Activated naive CD8-positive, alpha-beta T cell treated with anti-CD3 and anti-CD28 coated beads, Interleukin-2, amount 50 U/mL, for 24 hours (primary cell): ENCODE data around the gene ONECUT1.
"Not testable (repeated sequence)": the region's sequence is repeated elsewhere in the genome, so short reads cannot be mapped to it uniquely, and the experiment has no call there.

ENCODE experiments used
- ATAC-seq: fragments of 150-1000 bp; cut with Tn5 transposase; one replicate; pipeline ENCODE4 v1.10.0; 2021
- DNase-seq: peaks from one replicate; pipeline ENCODE4 v3.0.0; 2021
- H3K27ac Mint-ChIP-seq: one replicate; pipeline ENCODE4 v1.8.0; 2021; ENCODE audit warnings: mild to moderate bottlenecking, mixed read lengths
- H3K27me3 Mint-ChIP-seq: one replicate; pipeline ENCODE4 v1.8.0; 2021; ENCODE audit warnings: mixed read lengths
- H3K36me3 Mint-ChIP-seq: one replicate; pipeline ENCODE4 v1.8.0; 2021; ENCODE audit warnings: low read depth, mixed read lengths
- H3K4me1 Mint-ChIP-seq: one replicate; pipeline ENCODE4 v1.8.0; 2021; ENCODE audit warnings: mixed read lengths
- H3K4me3 Mint-ChIP-seq: one replicate; pipeline ENCODE4 v1.8.0; 2021; ENCODE audit warnings: mild to moderate bottlenecking, moderate library complexity, mixed read lengths
- H3K9me3 Mint-ChIP-seq: one replicate; pipeline ENCODE4 v1.8.0; 2021; ENCODE audit warnings: mixed read lengths

The ONECUT1 gene

GRCh38 chr15:52790169-52790708 lies at the start of gene ONECUT1:
TSS of gene ONECUT1 (minus strand) at chr15:52790336. CDS start at chr15:52789884, 452 bp downstream.
- no peaks in the 10 kb centered on the region for H3K36me3 Mint-ChIP-seq
- peaks cover 83% of the 10 kb centered on the region for H3K27me3 Mint-ChIP-seq
- peaks cover 14% of the 10 kb centered on the region for H3K4me1 Mint-ChIP-seq
- ATAC-seq (peak; percentile 45), DNase-seq (peak; percentile 66)
- peak within 1 kb of the TSS; percentile 55 for H3K4me3 Mint-ChIP-seq
- H3K9me3 Mint-ChIP-seq = no peaks in the 10 kb centered on the region
- no peak within 1 kb of the TSS for H3K27ac Mint-ChIP-seq

DNA sequence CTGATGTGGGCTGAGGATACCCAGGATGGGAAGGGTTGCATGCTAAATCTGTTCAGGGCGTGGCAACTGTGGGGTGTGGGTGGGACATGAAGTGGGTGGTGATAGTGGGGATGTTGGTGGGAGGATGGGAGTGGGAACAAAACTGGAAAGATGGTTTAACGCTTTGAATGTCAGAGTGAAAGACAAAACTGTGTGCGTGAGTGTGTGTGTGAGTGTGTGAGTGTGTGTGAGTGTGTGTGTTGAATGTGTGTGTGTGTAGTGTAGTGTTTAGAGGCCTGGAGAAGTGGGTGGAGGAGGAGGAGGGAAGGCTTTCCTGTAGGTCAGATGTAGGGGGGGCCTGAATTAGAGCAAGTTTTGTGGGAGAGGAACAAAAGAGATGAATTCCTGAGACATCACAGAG lies 44.2 kb upstream of the ONECUT1 start:
- no peak overlapping the region for H3K27ac Mint-ChIP-seq
- DNase-seq = no peak
- H3K36me3 Mint-ChIP-seq = no peaks in the 10 kb centered on the region
- peaks cover 18% of the 10 kb centered on the region for H3K27me3 Mint-ChIP-seq
- H3K4me1 Mint-ChIP-seq = no peaks in the 10 kb centered on the region
- no peaks in the 10 kb centered on the region for H3K9me3 Mint-ChIP-seq
- no peak overlapping the region for H3K4me3 Mint-ChIP-seq
- no peak for ATAC-seq

DNA sequence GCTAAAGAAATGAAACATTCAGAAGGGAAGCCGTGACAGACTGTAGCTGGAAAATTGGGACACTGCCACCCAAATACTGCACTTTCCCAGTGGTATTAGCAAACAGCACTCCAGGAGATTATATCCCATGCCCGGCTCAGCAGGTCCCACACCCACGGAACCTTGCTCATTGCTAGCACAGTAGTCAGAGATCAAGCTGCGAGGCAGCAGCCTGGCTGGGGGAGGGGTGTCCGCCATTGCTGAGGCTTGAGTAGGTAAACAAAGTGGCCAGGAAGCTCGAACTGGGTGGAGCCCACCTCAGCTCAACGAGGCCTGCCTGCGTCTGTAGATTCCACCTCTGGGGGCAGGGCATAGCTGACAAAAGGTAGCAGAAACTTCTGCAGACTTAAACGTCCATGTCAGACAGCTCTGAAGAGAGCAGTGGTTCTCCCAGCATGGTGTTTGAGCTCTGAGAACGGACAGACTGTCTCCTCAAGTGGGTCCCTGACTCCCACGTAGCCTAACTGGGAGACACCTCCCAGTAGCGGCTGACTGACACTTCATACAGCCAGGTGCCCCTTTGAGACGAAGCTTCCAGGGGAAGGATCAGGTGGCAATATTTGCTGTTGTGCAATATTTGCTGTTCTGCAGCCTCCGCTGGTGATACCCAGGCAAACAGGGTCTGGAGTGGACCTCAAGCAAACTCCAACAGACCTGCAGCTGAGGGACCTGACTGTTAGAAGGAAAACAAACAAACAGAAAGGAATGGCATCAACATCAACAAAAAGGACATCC lies 34.2 kb upstream of the ONECUT1 start:
- ATAC-seq, H3K27ac Mint-ChIP-seq, DNase-seq, H3K4me3 Mint-ChIP-seq, H3K9me3 Mint-ChIP-seq, H3K36me3 Mint-ChIP-seq, H3K4me1 Mint-ChIP-seq: not testable (repeated sequence)
- peaks cover 44% of the 10 kb centered on the region for H3K27me3 Mint-ChIP-seq

DNA sequence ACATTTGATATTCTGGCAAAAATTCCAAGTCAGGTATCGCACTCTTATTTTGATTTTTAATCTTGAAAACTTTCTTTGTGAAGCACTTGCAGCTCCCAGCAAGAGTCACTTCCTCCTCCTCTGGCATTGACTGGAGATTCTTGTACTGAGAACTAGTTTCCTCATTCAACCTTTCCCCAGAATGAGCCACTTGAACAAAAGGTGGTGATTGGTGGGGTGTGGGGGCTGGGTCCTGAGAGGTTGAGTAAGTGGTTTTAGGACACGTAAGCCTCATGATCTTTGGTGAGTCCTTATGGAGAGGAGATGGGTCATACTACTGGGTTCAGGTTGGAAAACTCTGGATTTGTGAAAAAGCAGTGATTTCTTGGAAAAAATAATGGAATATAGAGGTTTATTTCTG lies 32.3 kb upstream of the ONECUT1 start:
- no peaks in the 10 kb centered on the region for H3K9me3 Mint-ChIP-seq
- H3K27ac Mint-ChIP-seq = no peak overlapping the region
- no peak overlapping the region for H3K4me3 Mint-ChIP-seq
- H3K36me3 Mint-ChIP-seq = no peaks in the 10 kb centered on the region
- H3K4me1 Mint-ChIP-seq = no peaks in the 10 kb centered on the region
- peaks cover 59% of the 10 kb centered on the region for H3K27me3 Mint-ChIP-seq
- ATAC-seq (no peak), DNase-seq (no peak)

DNA sequence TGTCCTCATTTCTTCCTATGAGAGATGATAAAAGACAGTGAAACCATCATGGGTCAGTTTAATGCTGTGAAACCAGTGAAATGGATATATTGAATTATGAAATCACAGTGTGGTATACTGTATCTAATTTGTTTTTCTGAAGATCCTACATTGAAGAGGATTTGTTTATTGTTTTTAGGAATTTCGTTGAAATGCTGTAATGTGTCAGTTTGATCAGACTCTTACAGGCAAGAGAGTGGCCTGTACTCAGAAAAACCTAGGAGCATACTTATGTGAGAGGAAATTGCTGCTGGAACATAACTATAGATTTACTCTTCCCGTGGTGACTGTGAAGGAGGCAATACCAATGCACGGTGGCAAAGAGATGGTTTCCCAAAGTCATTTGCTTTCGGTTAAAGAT lies 29.1 kb upstream of the ONECUT1 start:
- Mint-ChIP-seq H3K27ac (no peak overlapping the region), H3K9me3 (peaks cover 4% of the 10 kb centered on the region), H3K36me3 (no peaks in the 10 kb centered on the region), H3K27me3 (peaks cover 57% of the 10 kb centered on the region), H3K4me1 (no peaks in the 10 kb centered on the region), H3K4me3 (no peak overlapping the region)
- ATAC-seq = no peak
- no peak for DNase-seq

DNA sequence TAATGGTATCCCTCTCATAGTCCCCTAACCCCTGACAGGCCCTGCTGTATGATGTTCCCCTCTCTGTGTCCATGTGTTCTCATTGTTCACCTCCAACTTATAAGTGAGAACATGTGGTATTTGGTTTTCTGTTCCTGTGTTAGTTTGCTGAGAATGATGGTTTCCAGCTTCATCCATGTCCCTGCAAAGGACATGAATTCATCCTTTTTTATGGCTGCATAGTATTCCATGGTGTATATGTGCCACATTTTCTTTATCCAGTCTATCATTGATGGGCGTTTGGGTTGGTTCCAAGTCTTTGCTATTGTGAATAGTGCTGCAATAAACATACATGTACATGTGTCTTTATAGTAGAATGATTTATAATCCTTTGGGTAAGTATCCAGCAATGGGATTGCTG lies 25.8 kb upstream of the ONECUT1 start:
- H3K36me3 Mint-ChIP-seq, H3K4me1 Mint-ChIP-seq, DNase-seq, H3K4me3 Mint-ChIP-seq, H3K27ac Mint-ChIP-seq, ATAC-seq, H3K9me3 Mint-ChIP-seq: not testable (repeated sequence)
- peaks cover 56% of the 10 kb centered on the region for H3K27me3 Mint-ChIP-seq

GRCh38 chr15:52808996-52809395 lies 18.9 kb upstream of the ONECUT1 start:
- Mint-ChIP-seq H3K4me3 (no peak overlapping the region), H3K36me3 (no peaks in the 10 kb centered on the region), H3K9me3 (no peaks in the 10 kb centered on the region), H3K27ac (no peak overlapping the region), H3K27me3 (peaks cover 51% of the 10 kb centered on the region), H3K4me1 (peaks cover 7% of the 10 kb centered on the region)
- no peak for ATAC-seq
- no peak for DNase-seq

- Mint-ChIP-seq H3K27me3 (peaks cover 50% of the 10 kb centered on the region), H3K36me3 (no peaks in the 10 kb centered on the region), H3K4me1 (peaks cover 9% of the 10 kb centered on the region), H3K27ac (no peak overlapping the region), H3K4me3 (no peak overlapping the region), H3K9me3 (no peaks in the 10 kb centered on the region)
- ATAC-seq (no peak), DNase-seq (no peak)
Measured at GRCh38 chr15:52808441-52808840, 18.3 kb upstream of the ONECUT1 start.

- Mint-ChIP-seq H3K4me1 (peaks cover 10% of the 10 kb centered on the region), H3K27me3 (peaks cover 67% of the 10 kb centered on the region), H3K27ac (no peak overlapping the region), H3K36me3 (no peaks in the 10 kb centered on the region), H3K9me3 (no peaks in the 10 kb centered on the region), H3K4me3 (no peak overlapping the region)
- ATAC-seq = no peak
- no peak for DNase-seq
Measured at GRCh38 chr15:52806284-52806655, 16.1 kb upstream of the ONECUT1 start.

DNA sequence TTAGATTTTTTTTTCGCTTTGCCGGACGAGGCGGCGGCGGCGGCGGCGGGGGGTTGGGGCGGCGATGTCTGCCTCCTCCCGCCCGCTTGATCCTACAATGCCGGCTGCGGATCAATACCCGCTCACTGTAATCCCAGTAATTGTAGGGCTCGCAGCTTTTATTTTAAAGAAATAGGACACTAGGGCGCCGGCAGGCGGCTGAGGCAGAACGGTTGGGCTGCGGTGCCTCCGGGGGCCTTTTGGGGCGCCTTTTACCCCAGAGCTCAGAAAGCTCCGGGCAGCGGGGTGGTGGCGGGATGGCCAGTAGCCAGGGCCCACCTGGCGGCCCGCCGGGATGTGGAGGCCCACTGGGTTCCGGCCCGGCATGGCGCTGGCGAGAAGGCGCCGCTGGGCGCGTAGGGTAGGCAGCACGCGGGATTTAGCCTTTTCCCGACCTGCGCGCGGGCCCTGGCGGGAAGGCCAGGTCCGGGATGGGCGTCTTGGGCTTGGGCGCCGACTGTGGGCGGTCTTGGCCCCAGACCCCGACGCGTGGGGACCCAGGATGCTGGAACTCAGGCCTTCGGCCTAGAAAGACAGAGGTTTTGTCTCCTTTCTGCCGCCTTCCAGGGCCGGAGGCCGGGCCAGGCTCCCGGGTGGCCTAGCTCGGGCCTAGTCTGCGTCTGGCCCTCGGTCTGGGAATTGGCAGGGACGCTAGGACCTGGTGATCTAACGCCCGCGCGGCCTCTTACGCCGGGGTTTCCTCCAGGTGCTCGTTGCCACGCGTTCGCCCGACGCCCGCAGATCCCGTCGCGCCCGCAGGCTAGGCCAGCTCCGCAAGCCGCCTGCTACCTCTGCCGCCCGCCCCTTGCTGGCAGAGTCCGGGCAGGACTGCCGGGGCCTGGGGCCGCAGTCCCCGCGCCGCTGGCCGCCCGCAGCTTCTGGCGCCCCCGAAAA lies 15.5 kb upstream of the ONECUT1 start:
- peak; percentile 15 for ATAC-seq
- Mint-ChIP-seq H3K27ac (no peak overlapping the region), H3K9me3 (no peaks in the 10 kb centered on the region), H3K4me3 (peak overlapping the region; percentile 38), H3K4me1 (peaks cover 10% of the 10 kb centered on the region), H3K27me3 (peaks cover 66% of the 10 kb centered on the region), H3K36me3 (peaks cover 2% of the 10 kb centered on the region)
- no peak for DNase-seq

DNA sequence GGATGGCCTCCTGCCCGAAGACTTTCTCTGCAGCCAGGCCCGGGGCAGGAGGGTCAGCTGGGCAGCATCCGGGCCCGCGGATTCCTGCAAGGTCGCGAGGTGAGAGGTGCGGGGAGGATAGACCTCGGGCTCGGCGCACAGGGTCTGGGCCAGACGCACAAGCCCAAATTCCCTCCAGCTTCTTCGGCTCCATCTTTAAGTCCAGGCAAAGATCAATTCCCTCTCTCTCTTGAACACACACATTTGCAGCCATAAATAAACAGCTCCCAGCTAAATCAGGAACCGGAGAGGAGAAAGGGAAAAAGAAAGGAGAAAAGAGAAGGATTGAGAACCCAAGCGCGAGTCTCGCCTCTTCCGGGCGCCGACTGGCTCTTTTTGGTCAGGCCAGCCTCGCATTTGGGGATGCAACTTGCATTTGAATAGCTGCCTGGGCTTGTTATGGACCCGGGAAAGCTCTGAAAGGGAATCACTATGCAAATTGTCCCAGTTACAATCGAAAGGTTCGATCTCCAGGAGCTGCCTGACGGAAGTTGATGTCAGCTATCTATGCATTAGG lies 14.5 kb upstream of the ONECUT1 start:
- peaks cover 72% of the 10 kb centered on the region for H3K27me3 Mint-ChIP-seq
- peaks cover 2% of the 10 kb centered on the region for H3K36me3 Mint-ChIP-seq
- H3K9me3 Mint-ChIP-seq = no peaks in the 10 kb centered on the region
- peaks cover 14% of the 10 kb centered on the region for H3K4me1 Mint-ChIP-seq
- peak overlapping the region; percentile 68 for H3K4me3 Mint-ChIP-seq
- no peak overlapping the region for H3K27ac Mint-ChIP-seq
- DNase-seq = no peak
- no peak for ATAC-seq

GRCh38 chr15:52803467-52804306 lies 13.6 kb upstream of the ONECUT1 start:
- Mint-ChIP-seq H3K4me3 (peak overlapping the region; percentile 68), H3K27me3 (peaks cover 77% of the 10 kb centered on the region), H3K36me3 (peaks cover 2% of the 10 kb centered on the region), H3K27ac (no peak overlapping the region), H3K4me1 (peaks cover 14% of the 10 kb centered on the region), H3K9me3 (no peaks in the 10 kb centered on the region)
- no peak for DNase-seq
- no peak for ATAC-seq

DNA sequence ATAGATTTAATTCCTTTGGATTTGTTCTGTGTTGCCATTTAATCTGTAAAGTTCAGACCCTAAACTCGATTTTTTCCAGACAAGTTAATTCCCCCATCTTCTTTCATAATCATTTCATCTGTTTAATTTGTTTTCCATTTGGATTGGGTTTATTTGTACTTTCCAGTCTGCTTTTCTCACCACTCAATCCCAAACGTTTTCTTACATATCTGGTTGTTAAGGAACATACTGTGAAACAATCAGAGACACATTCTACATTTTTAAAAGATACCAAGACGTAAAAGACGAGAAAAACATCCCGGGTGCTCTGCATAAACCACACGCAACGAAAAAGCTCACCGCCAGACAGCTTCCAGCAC lies 13.0 kb upstream of the ONECUT1 start:
- ATAC-seq (no peak), DNase-seq (no peak)
- peaks cover 2% of the 10 kb centered on the region for H3K36me3 Mint-ChIP-seq
- no peaks in the 10 kb centered on the region for H3K9me3 Mint-ChIP-seq
- H3K27me3 Mint-ChIP-seq = peaks cover 77% of the 10 kb centered on the region
- H3K4me3 Mint-ChIP-seq = no peak overlapping the region
- H3K4me1 Mint-ChIP-seq = peaks cover 14% of the 10 kb centered on the region
- H3K27ac Mint-ChIP-seq = no peak overlapping the region

- ATAC-seq (no peak), DNase-seq (no peak)
- no peak overlapping the region for H3K27ac Mint-ChIP-seq
- H3K27me3 Mint-ChIP-seq = peaks cover 77% of the 10 kb centered on the region
- no peak overlapping the region for H3K4me3 Mint-ChIP-seq
- no peaks in the 10 kb centered on the region for H3K9me3 Mint-ChIP-seq
- H3K36me3 Mint-ChIP-seq = peaks cover 2% of the 10 kb centered on the region
- H3K4me1 Mint-ChIP-seq = peaks cover 18% of the 10 kb centered on the region
Measured at GRCh38 chr15:52802110-52802509, 12.0 kb upstream of the ONECUT1 start.
